Measurements from ENCODE around the gene MYL9. TPM values are rescaled to one million over a fixed set of nuclear protein-coding genes. Genes with fewer than 3 reads are reported as not detected.
A peak's percentile ranks its signal among the peaks of the same experiment; 100 is the strongest.

MYL9 gene
- 10 to 100 TPM in 1 of 3 donors, 1 to 10 TPM in 2; 2.7 to 13.5 (median 2.7) TPM for total RNA-seq
- 6.9 TPM for total RNA-seq (2013)

DNA sequence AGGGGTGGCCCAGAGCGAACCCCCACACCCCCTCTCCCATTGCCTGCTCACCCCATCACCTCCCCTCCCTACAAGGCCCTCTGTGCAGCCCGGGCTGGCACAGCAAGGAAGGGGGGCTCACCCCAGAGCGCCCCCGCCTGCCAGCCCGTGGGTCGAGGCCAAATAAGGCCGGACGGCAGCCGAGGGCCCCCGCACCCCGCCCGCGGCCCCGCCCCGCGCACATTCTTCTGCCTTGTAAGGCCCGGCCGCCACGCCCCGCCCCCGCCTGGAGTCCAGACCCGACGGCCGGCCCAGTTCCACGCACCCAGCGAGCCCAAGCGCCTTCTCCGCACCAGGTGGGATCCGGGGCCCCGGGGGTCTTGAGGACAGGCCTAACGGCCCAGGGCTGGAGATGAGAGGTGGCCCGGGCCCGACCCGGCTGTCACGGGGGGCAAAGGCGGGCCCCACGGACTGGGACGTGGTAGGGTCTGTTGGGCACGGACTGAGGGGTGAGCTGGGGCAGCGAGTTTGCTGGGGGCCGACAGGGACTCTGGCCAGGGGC, at the start of gene MYL9:
MYL9 (plus strand) TSS at position 293 of the 541 bp plus-strand sequence. CDS start 3,366 bp downstream, outside the sequence.
- Mint-ChIP-seq H3K27ac (no peak within 1 kb of the TSS), H3K36me3 (no peaks in the 10 kb centered on the region), H3K4me3 (peak within 1 kb of the TSS; percentile 76), H3K9me3 (no peaks in the 10 kb centered on the region), H3K4me1 (peaks cover 0 to 9% of the 10 kb centered on the region in 2 donors), H3K27me3 (ENCODE audit: low read depth in 2 of 2) (no peaks in the 10 kb centered on the region)
- Histone ChIP-seq H3K4me1 (ENCODE audit: control insufficient read depth, insufficient read depth, low read length) (peaks cover 14% of the 10 kb centered on the region), H3K4me3 (ENCODE audit: low read length) (peak within 1 kb of the TSS; percentile 19), H3K27me3 (ENCODE audit: control insufficient read depth, insufficient read depth, low read length) (no peaks in the 10 kb centered on the region), H3K36me3 (ENCODE audit: control insufficient read depth, insufficient read depth, low read length) (no peaks in the 10 kb centered on the region), H3K9me3 (ENCODE audit: control insufficient read depth, insufficient read depth, low read length) (no peaks in the 10 kb centered on the region), H3K27ac (ENCODE audit: low read length) (no peak within 1 kb of the TSS)
- TF ChIP-seq, protein P1, sequence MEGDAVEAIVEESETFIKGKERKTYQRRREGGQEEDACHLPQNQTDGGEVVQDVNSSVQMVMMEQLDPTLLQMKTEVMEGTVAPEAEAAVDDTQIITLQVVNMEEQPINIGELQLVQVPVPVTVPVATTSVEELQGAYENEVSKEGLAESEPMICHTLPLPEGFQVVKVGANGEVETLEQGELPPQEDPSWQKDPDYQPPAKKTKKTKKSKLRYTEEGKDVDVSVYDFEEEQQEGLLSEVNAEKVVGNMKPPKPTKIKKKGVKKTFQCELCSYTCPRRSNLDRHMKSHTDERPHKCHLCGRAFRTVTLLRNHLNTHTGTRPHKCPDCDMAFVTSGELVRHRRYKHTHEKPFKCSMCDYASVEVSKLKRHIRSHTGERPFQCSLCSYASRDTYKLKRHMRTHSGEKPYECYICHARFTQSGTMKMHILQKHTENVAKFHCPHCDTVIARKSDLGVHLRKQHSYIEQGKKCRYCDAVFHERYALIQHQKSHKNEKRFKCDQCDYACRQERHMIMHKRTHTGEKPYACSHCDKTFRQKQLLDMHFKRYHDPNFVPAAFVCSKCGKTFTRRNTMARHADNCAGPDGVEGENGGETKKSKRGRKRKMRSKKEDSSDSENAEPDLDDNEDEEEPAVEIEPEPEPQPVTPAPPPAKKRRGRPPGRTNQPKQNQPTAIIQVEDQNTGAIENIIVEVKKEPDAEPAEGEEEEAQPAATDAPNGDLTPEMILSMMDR (IDR thresholded peaks at IDR 0.05), result no peak
- ATAC-seq (peak; percentile 34 to 85 (median 72)), DNase-seq (no peak)
- WGBS (ENCODE audit: insufficient coverage), result 12% methylated on average over 41 of the region's 41 CpGs
- intact Hi-C loops (cut with micrococcal nuclease), result no loop called here

DNA sequence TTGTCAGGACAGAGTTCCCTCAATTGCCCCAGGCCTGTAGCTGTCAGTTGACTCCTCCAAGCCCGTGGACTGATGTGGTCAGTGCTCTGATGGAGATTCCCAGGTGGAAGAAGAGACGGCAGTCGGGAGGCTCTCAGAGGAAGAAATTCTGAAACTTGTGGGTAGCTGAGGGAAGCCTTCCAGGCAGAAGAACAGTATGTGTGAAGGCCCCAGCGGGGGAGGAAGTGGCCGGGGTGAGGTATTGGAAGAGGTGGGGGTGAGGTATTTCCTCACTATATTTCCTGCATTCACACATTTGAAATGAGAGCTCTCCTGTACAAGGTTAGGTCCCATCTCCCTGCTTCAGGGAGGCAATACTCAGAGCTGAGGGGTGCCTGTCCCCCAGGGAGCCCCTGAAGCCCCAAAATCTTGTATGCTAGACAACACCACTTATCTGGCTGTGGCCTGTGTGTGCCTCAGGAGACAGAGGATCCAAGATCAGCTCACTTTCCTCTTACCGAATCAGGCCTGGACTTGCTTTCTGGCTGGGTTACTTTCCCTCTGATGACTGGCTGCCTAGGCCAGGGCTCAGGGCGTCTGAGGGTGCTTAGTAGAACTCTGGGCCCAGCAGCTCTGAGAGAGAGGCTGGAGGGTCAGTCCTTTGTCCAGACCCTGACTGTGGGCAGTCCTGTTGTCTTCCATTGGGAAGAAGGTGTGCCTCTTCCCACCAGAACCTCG, 49.3 kb upstream of the MYL9 start:
- intact Hi-C loops (cut with micrococcal nuclease), result loop anchor here (2.0 kb wide), 1 partner anchor 29 kb away; no protein-coding TSS in a partner anchor
- Mint-ChIP-seq H3K4me3 (peak overlapping the region; percentile 74), H3K4me1 (peaks cover 47 to 64% of the 10 kb centered on the region in 2 donors), H3K36me3 (no peaks in the 10 kb centered on the region), H3K9me3 (no peaks in the 10 kb centered on the region), H3K27ac (peak overlapping the region; percentile 92 to 97), H3K27me3 (ENCODE audit: low read depth in 2 of 2) (no peaks in the 10 kb centered on the region)
- DNase-seq (peak; percentile 48 to 75), ATAC-seq (peak; percentile 89 to 92 (median 90))
- H3K27ac ChIP-seq (ENCODE audit: low read length), result peak overlapping the region; percentile 90
- WGBS (ENCODE audit: insufficient coverage), result 27% methylated on average over 6 of the region's 8 CpGs
- H3K36me3 ChIP-seq (ENCODE audit: control insufficient read depth, insufficient read depth, low read length), result peaks cover 6% of the 10 kb centered on the region
- TF ChIP-seq, protein P1 (IDR thresholded peaks at IDR 0.05), result no peak
- peaks cover 49% of the 10 kb centered on the region for H3K4me1 ChIP-seq (ENCODE audit: control insufficient read depth, insufficient read depth, low read length)
- H3K4me3 ChIP-seq (ENCODE audit: low read length), result no peak overlapping the region
- no peaks in the 10 kb centered on the region for H3K27me3 ChIP-seq (ENCODE audit: control insufficient read depth, insufficient read depth, low read length)
- H3K9me3 ChIP-seq (ENCODE audit: control insufficient read depth, insufficient read depth, low read length), result no peaks in the 10 kb centered on the region

DNA sequence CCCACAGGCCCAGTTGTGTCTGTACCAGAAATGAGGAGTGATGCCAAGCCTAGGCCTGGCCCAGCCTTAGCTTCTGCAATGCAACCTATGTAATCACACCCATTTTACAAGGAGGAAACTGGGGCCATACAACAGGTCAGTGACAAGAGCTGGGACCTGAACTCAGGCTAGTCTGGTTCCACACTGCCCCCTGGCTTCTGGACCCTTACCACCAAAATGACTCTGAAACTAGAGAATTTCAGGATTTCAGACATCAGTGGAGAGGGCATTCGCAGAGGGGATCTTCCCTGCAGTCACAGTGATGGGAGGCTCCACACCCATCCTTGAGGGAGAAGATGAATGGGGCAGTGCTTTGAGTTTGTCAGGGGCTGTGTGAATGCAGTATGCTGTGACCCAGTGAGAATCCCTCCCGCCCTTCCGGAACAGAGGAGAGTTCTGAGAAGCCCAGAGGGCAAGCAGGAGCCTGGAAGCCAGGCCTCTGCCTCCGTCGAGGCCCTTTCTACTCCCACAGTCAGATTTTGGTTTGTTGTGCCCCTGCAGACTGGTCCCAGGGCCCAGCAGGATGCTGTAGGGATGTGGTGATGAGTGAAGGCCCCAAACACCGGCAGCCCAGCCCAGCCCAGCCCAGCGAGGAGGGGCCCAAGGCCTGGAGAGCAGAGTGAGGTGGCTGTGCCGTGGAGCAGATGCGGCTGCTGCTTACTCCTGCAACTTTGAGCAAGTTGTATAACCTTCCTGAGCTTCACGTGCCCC, 48.1 kb upstream of the MYL9 start:
- Histone ChIP-seq H3K9me3 (ENCODE audit: control insufficient read depth, insufficient read depth, low read length) (no peaks in the 10 kb centered on the region), H3K4me3 (ENCODE audit: low read length) (no peak overlapping the region), H3K36me3 (ENCODE audit: control insufficient read depth, insufficient read depth, low read length) (peaks cover 17% of the 10 kb centered on the region), H3K4me1 (ENCODE audit: control insufficient read depth, insufficient read depth, low read length) (peaks cover 49% of the 10 kb centered on the region), H3K27me3 (ENCODE audit: control insufficient read depth, insufficient read depth, low read length) (no peaks in the 10 kb centered on the region), H3K27ac (ENCODE audit: low read length) (peak overlapping the region; percentile 90)
- intact Hi-C loops (cut with micrococcal nuclease), result loop anchor here (2.0 kb wide), 1 partner anchor 30 kb away; no protein-coding TSS in a partner anchor
- WGBS (ENCODE audit: insufficient coverage), result 82% methylated on average over 10 of the region's 10 CpGs
- DNase-seq, result peak in 1 of 2 donors; percentile 40
- Mint-ChIP-seq H3K27ac (peak overlapping the region; percentile 92 to 97), H3K9me3 (no peaks in the 10 kb centered on the region), H3K36me3 (no peaks in the 10 kb centered on the region), H3K4me1 (peaks cover 47 to 64% of the 10 kb centered on the region in 2 donors), H3K27me3 (ENCODE audit: low read depth in 2 of 2) (no peaks in the 10 kb centered on the region), H3K4me3 (peak overlapping the region; percentile 18)
- TF ChIP-seq, protein P1 (IDR thresholded peaks at IDR 0.05), result peak; percentile 20
- peak in 2 of 3 donors; percentile 8 to 31 for ATAC-seq
